TTC549 (cell line): Measurements from ENCODE around the gene PHKB.
"Not testable (repeated sequence)": the region's sequence is repeated elsewhere in the genome, so short reads cannot be mapped to it uniquely, and the experiment has no call there.

Experiments
- FAIRE-seq: peaks from 2 replicates; lab custom pipeline; 2012; peaks lifted over from hg19 to GRCh38; lab: Jason Lieb, UNC

Gene PHKB

DNA sequence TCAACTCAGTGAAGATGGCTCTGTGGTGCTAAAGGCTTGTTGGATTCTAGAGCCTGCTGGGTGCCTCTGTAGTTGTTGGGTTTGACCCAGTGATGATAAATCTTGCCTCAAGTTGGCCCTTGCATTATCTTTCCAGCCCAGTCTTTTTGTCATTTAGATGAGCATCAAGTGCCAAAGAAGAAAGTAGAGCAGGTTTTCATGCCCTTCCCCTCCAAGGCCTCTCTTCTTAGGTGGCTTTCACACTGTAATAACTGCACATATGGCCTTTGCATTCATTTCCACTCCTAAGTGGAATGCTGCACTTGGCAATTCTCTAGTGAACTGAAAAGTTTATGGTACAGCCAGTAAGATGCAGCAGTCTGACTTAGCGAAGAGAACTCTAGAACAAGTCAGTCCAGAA, 165.1 kb downstream of the PHKB start:
- FAIRE-seq: no peak

DNA sequence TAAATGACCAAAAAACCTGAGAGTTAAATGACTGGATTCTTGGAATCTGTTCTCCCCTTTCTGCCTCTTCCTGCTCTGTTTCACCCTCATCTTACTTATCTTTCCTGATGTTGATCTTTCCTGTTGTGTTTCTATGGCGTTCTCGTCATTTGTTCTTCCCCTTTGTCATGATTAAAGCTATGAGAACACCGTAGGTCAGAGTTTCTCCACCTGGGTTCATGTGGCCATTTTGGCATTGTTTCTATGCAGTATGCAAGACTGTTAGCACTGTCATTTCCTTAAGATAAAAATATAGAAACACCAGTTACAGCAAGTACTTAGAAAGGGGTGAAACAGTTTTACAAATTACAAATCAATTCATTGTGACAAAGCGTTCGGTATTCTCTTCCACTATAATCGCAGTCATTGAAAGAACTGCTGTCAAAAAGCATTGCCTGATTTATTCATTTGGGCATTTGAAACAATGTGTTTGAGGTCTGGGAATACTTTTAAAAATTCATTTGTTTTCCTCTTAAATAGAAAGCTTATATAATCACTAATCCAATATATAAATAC, 166.0 kb downstream of the PHKB start:
- FAIRE-seq: no peak

DNA sequence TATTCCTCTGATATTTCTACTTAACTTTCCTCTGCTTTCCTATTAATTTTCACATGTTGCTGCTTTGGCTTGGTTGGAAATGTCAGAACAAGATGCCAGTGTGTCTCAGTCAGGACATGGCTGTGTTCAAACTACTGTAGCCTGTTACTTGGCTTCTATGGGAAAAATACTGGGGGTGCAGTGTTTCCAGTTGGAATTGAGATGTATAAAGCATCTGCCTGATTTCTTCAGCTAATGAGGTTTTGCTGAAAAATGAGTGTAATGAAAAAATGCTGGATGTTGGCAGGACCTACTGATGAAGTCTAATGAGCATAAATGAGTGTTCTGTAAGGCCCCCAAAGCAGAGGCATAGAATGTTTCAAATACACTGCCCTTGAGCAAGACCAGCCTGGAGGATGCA, 166.6 kb downstream of the PHKB start:
- FAIRE-seq: no peak

- no peak for FAIRE-seq
Measured at GRCh38 chr16:47631131-47631530, 170.0 kb downstream of the PHKB start.

GRCh38 chr16:47634126-47634525, 173.0 kb downstream of the PHKB start:
- FAIRE-seq: no peak

DNA sequence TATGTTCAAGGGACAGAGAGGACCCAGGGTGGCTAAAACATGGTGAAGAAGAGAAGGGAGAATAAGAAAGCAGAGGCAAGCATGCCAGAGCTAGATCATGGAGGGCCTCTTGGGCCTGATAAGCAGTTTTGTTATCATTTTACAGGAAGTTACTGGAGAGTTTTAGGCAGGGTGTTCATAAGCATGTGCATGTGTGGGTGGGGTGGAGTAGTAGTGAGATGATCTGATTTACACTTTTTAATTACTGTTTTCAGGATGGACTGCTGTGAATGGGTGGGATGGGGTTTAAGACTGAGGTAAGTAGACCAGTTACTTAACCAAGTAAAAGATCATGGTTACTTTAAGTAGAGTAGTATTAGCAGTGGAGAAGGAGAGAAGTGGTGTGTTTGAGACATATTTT, 173.6 kb downstream of the PHKB start:
- FAIRE-seq: no peak

GRCh38 chr16:47636501-47637099, 175.5 kb downstream of the PHKB start:
- no peak for FAIRE-seq

- no peak for FAIRE-seq
Measured at GRCh38 chr16:47638175-47638574, 177.0 kb downstream of the PHKB start.

DNA sequence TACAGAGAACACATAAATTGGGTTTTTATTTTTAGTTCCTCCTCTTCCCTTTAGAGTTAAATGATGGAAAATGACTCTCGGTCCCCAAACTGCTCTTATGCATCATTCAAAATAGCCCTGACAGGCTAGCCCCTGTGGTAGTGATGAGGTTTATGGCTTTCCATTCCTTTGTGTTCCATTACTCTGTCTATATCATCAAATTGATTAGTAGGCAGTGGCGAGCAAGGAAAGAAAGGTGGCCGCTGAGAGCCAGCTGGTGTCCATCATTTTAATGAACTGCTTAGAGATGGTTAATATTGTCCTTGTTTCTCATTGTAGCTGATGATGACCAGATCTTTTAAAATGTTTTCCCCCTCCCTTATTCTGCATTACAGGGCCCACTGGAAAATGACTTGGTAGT, 179.5 kb downstream of the PHKB start:
- no peak for FAIRE-seq

DNA sequence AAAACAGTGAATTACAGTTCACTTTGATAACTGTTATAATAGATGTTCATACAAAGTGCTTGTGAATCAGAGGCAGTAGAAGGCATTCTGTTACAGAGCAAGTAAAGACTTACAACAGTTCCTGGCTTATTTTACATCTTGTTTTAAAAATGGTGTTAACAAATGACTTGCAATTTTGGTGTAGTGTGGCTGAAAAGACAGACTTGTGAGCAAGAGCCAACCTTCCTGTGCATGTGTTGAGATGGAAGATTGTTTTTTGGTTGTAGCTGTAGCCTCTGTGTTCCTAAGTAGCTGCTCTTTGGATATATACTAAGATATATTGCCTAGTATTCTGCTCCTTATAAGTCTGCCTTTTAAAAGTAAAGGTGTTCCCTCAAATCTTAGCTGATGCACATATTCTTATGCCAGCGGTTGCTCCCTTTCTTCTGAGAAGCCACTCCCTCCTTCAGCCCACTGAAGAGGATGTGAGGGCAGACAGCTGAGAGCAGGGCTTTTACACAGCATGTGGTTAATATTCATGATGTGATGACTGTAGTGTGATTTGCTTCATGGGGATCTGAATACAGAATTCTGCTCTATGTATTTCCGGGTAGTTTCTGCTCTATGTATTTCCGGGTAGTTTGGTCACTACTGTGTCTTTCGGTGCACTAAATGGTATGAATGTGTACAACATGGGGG, 182.3 kb downstream of the PHKB start:
- FAIRE-seq: no peak

- no peak for FAIRE-seq
Measured at GRCh38 chr16:47644166-47644565, 183.0 kb downstream of the PHKB start.

DNA sequence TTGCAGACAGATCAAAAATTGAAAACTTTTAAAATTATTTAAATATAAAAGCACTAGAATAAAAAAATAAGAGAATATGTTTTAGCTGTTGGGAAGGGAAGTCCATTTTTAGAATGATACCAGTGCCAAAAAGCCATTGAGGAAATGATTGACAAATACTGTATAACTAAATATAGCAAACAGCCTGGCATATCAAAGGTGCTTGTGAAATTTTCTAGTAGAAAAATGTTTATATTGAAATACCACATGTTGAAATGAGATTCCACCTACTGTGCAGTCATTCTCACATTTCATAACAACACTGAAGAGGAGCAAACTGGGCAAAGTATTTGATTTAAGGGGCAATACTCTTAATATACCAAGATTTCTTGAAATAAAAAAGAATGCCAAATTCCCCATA, 183.5 kb downstream of the PHKB start:
- FAIRE-seq: no peak

DNA sequence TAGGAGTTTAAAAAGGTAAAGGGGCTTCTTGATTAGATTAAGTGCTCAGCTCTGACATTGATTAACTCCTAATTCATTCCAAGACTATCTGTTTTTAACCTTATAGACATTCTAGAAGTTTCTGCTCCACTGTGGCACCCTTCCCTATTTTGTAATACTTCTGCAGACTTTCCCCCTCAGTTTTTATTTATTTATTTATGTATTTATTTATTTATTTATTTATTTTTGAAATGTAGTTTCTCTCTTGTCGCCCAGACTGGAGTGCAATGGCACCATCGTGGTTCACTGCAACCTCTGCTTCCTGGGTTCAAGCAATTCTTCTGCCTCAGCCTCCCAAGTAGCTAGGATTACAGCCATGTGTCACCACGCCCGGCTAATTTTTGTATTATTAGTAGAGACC, 185.8 kb downstream of the PHKB start:
- no peak for FAIRE-seq

DNA sequence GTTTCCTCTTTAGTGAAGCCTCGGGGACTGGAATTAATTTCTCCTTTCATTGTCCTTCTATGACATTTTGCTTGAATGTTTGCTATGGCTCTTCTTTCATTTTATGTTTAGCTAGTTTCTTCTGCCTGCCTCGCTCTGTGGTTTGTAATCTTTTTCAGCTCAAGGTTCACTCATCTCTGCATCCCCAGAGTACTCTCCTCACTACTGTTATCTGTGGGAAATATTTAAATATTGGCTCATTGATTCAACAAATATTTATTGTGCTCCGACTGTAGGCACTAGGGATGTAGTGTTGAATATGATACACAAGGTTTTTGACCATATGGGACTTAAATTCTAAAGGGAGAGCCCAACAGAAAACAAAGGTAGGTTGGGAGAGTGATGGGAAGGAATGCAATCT, 195.9 kb downstream of the PHKB start:
- FAIRE-seq: no peak

DNA sequence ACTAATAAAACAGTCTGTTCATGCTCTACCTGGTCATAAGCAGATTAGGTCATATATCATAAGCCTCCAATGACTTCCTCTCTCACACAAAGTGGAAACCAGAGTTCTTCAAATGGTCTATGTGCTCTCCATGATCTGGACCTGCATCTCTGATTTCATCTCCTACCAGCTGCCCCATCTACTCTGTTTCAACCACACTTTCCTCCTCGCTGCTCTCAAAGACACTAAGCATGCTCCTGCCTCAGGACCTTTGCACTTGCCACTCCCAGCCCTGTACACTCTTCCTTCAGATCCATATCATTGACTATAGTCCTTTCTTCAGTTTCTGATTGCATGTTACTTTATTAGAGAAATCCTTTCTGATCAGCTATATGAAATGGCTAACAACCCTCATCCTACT, 196.8 kb downstream of the PHKB start:
- no peak for FAIRE-seq

DNA sequence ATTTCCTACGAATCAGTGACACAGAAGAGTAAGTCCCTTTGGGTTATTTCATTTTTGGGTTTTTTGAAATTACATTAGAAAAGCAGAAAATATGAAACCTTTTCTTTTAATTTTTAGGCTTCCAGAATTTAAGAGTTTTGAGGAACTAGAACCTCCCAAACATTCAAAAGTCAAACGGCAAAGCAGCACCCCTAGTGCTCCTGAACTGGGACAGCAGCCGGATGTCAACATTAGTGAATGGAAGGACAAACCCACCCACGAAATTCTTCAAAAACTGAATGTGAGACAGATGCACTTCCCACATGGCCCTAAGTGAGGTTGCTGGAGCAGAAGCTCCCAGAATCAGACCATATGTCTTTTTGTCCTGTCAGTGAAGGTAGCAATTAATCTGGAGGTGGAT, 199.4 kb downstream of the PHKB start:
- no peak for FAIRE-seq

DNA sequence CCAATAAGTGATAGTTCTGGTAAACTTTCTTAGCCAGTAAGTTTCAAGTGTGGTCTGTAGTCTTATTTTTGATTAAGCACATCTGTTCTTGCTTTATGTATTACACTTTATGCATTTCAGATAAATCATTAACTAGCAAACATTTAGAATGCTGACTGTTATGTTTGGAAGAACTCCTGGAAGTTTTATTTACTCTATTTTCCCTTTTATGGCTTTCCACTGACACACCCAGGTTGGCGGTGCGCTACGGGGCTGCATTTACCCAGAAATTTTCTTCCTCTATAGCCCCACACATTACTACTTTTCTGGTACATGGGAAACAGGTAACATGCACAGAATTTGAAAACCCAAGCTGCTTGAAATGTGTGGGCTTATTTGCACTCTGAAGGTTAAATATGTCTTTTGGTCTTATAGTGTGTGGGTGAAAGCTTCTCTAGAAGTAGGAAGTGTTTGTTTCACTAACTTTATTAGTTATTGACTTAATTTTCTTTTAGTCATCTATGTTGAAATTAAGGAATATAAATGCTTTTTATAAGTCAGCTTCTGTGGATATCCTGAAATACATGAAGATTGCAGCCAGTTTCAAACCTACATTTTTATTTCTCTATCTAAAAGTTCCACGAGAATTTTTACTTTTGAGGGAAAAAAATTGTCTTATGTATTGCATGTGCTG, 203.7 kb downstream of the PHKB start:
- FAIRE-seq: no peak

GRCh38 chr16:47666434-47666833, 205.3 kb downstream of the PHKB start:
- no peak for FAIRE-seq

- no peak for FAIRE-seq
Measured at GRCh38 chr16:47667956-47668355, 206.8 kb downstream of the PHKB start.

- no peak for FAIRE-seq
Measured at GRCh38 chr16:47672475-47672874, 211.3 kb downstream of the PHKB start.

DNA sequence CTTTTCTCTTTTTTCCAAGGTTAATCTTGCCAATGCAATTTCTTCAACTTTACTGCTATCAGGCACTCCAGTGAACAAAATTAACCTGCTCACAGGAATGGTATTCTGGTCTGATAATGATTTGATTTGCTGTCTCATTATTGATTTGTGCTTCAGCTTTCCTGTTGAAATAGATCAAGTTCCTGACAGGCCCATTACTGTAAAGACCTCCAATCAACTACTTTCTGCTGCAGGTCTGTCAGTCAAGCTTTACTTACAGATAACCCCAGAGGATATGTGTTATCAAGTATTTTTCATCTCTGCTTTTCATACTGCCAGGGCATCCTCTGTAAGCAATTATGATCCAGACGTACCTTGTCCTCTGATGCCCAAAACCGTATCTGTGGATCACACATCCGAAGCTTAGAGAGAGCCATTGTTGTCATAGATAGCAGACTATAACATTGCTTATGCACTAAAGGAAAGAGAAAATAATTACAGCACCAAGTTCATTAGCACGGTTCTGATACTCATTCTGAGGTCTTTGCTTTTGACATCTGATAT, 215.6 kb downstream of the PHKB start:
- FAIRE-seq: no peak

GRCh38 chr16:47681571-47681970, 220.4 kb downstream of the PHKB start:
- not testable (repeated sequence) for FAIRE-seq

- no peak for FAIRE-seq
Measured at GRCh38 chr16:47687694-47688093, 226.6 kb downstream of the PHKB start.
